K562 (cell line): ENCODE results near the gene BICC1. TPM values are rescaled to one million over a fixed set of nuclear protein-coding genes. Genes with fewer than 3 reads are reported as not detected.

Experiments used
- ATAC-seq: fragments of 200-7000 bp; cut with Tn5 transposase; 3 replicates; pipeline ENCODE4 v1.9.1; 2020; ENCODE audit warnings: moderate library complexity
- BruUV-seq: library from RNA; stranded (reverse); fragments of 400-500 nt; replicated peaks from 2 replicates; lab custom pipeline; 2021; lab: Mats Ljungman, UMichigan
- CTCF ChIA-PET: fragments of 300-600 bp; formaldehyde crosslinking; extraction: SDS; loops from one replicate; lab custom pipeline; 2021; ENCODE audit warnings: low intra/inter-chr PET ratio; lab: Yijun Ruan, JAX
- POLR2A ChIA-PET: fragments of 300-600, 350-650 bp; sonication (Branson Sonifier 250); formaldehyde crosslinking; extraction: SDS; loops from one replicate; lab custom pipeline; 2021; ENCODE audit warnings: antibody characterized with exemption, inconsistent platforms; lab: Yijun Ruan, JAX
- DNase-seq, 4 experiments: peaks; one replicate each; pipeline versions ENCODE4 v3.0.0 to v3.0.0-alpha.2; 2011 to 2018; ENCODE audit warnings: low spot score in 3 of 4, mixed read lengths in 3 of 4; ENCODE audit errors: extremely low read depth in 1 of 4
- FAIRE-seq: peaks from 2 replicates; lab custom pipeline; 2011; peaks lifted over from hg19 to GRCh38; lab: Jason Lieb, UNC
- H2AFZ ChIP-seq: 2 replicates; pipeline ENCODE4 v1.6.0; 2011; ENCODE audit warnings: low read depth, low read length, control low read depth, inconsistent platforms
- H3K27ac ChIP-seq: fragments of 200-600 bp; 3 replicates; pipeline ENCODE4 v1.8.0; 2011; ENCODE audit warnings: low read depth, mild to moderate bottlenecking, control low read depth, inconsistent platforms, low read length, moderate library complexity, mixed read lengths; ENCODE audit errors: extremely low read depth
- H3K27me3 ChIP-seq, 2 experiments: fragments of 300-600 bp in 1 of 2; 2 replicates in 1 of 2; 3 replicates in 1 of 2; pipeline versions ENCODE4 v1.6.0 to v1.8.0; 2011; ENCODE audit warnings: inconsistent platforms in 2 of 2, low read length in 2 of 2, mild to moderate bottlenecking in 1 of 2, mixed read lengths in 1 of 2, moderate library complexity in 1 of 2; ENCODE audit not compliant: control insufficient read depth in 2 of 2, insufficient read depth in 2 of 2
- H3K36me3 ChIP-seq: fragments of 300-600 bp; 3 replicates; pipeline ENCODE4 v1.8.0; 2011; ENCODE audit warnings: mild to moderate bottlenecking, low read length, inconsistent platforms; ENCODE audit not compliant: control insufficient read depth, insufficient read depth
- H3K4me1 ChIP-seq, 2 experiments: fragments of 200-600 bp in 1 of 2; replicated peaks in 1 of 2; 2 replicates in 1 of 2; 3 replicates in 1 of 2; pipeline versions ENCODE4 v1.5.1 to v1.8.0; 2011; ENCODE audit warnings: inconsistent platforms in 2 of 2, low read length in 2 of 2, mild to moderate bottlenecking in 1 of 2, mixed read lengths in 1 of 2, moderate library complexity in 1 of 2; ENCODE audit not compliant: control insufficient read depth in 2 of 2, insufficient read depth in 2 of 2
- H3K4me2 ChIP-seq: 2 replicates; pipeline ENCODE4 v1.6.1; 2011; ENCODE audit warnings: low read length, control low read depth, inconsistent platforms, mixed read lengths; ENCODE audit not compliant: insufficient read depth
- H3K4me3 ChIP-seq: fragments of 200-600 bp; sonication (generic), shearing (Covaris generic); 2 replicates; pipeline ENCODE4 v1.5.1; 2016; ENCODE audit warnings: control low read depth, inconsistent platforms
- H3K79me2 ChIP-seq: fragments of 200-600 bp; 3 replicates; pipeline ENCODE4 v1.8.0; 2011; ENCODE audit warnings: low read length, inconsistent platforms; ENCODE audit not compliant: control insufficient read depth, insufficient read depth
- H3K9ac ChIP-seq, 2 experiments: 2 replicates each; pipeline versions ENCODE4 v1.6.0 to v1.6.1; 2011; ENCODE audit warnings: low read depth in 2 of 2, low read length in 2 of 2, control low read depth in 1 of 2, inconsistent platforms in 1 of 2, mild to moderate bottlenecking in 1 of 2, mixed read lengths in 1 of 2; ENCODE audit not compliant: insufficient read depth in 1 of 2
- H3K9me1 ChIP-seq: one replicate; pipeline ENCODE4 v1.6.0; 2011; ENCODE audit warnings: inconsistent platforms, mild to moderate bottlenecking, low read length, moderate library complexity; ENCODE audit not compliant: control insufficient read depth, insufficient read depth
- H3K9me3 ChIP-seq: replicated peaks from 2 replicates; pipeline ENCODE4 v1.5.1; 2011; ENCODE audit warnings: low read depth, low read length, inconsistent platforms; ENCODE audit not compliant: control insufficient read depth, insufficient read depth
- H4K20me1 ChIP-seq: replicated peaks from 2 replicates; pipeline ENCODE4 v1.6.1; 2011; ENCODE audit warnings: low read length, inconsistent platforms, mixed read lengths; ENCODE audit not compliant: control insufficient read depth, insufficient read depth
- HNRNPK ChIP-seq: fragments of 200-400 bp; formaldehyde crosslinking; IDR thresholded peaks from one replicate; pipeline ENCODE4 v1.6.1; 2018; ENCODE audit warnings: mild to moderate bottlenecking, low read depth, low read length; ENCODE audit not compliant: poor library complexity, severe bottlenecking
- HNRNPUL1 ChIP-seq: fragments of 200-400 bp; formaldehyde crosslinking; IDR thresholded peaks from 2 replicates; pipeline ENCODE4 v1.6.1; 2017; ENCODE audit warnings: low read length
- IFI16 ChIP-seq: fragments of 250-450 bp; sonication (Bioruptor Pico); IDR thresholded peaks from 2 replicates; pipeline ENCODE4 v2.1.2; 2022; ENCODE audit warnings: mild to moderate bottlenecking, inconsistent platforms
- KLF13 ChIP-seq: fragments of 450-650 bp; IDR thresholded peaks from 2 replicates; pipeline ENCODE4 v1.6.1; 2016; ENCODE audit warnings: missing genetic modification characterization, low read depth, mild to moderate bottlenecking, missing compliant biosample characterization, moderate library complexity, borderline replicate concordance
- MIER1 ChIP-seq: fragments of 450-650 bp; IDR thresholded peaks from 2 replicates; pipeline ENCODE4 v1.6.1; 2016; ENCODE audit warnings: antibody characterized with exemption, mild to moderate bottlenecking, low read depth
- POLR2H ChIP-seq: IDR thresholded peaks from 2 replicates; pipeline ENCODE4 v1.6.1; 2016; ENCODE audit warnings: missing genetic modification characterization, low read depth, mild to moderate bottlenecking, control low read depth, missing compliant biosample characterization, moderate library complexity
- SMAD1 ChIP-seq: fragments of 150-350 bp; IDR thresholded peaks from 2 replicates; pipeline ENCODE4 v1.6.1; 2014; ENCODE audit warnings: low read length, low read depth; ENCODE audit not compliant: partially characterized antibody
- SMARCE1 ChIP-seq: fragments of 450-650 bp; IDR thresholded peaks from 2 replicates; pipeline ENCODE4 v1.7.1; 2016; ENCODE audit warnings: mild to moderate bottlenecking
- TRIM24 ChIP-seq, 2 experiments: fragments of 450-650 bp; IDR thresholded peaks; 2 replicates each; pipeline ENCODE4 v1.6.1; 2016
- YY1 ChIP-seq, 3 experiments: IDR thresholded peaks; 2 replicates each; pipeline ENCODE4 v1.6.1; 2011; ENCODE audit warnings: low read length in 2 of 3, mild to moderate bottlenecking in 2 of 3, moderate library complexity in 2 of 3, borderline replicate concordance in 1 of 3, control low read depth in 1 of 3, low read depth in 1 of 3; ENCODE audit not compliant: insufficient read depth in 3 of 3, insufficient replicate concordance in 2 of 3, control insufficient read depth in 1 of 3, insufficient read length in 1 of 3; ENCODE audit errors: extremely low read depth in 1 of 3
- ZBTB34 ChIP-seq: fragments of 250-450 bp; sonication (Bioruptor Pico); IDR thresholded peaks from 2 replicates; pipeline ENCODE4 v1.8.0; 2021; ENCODE audit warnings: mild to moderate bottlenecking, moderate library complexity
- ZNF408 ChIP-seq: fragments of 250-450 bp; sonication (Bioruptor Pico); IDR thresholded peaks from 2 replicates; pipeline ENCODE4 v1.4.0; 2020; ENCODE audit warnings: low read depth, mild to moderate bottlenecking, moderate library complexity
- ZNF444 ChIP-seq: fragments of 250-450 bp; sonication (Bioruptor Pico); IDR thresholded peaks from 2 replicates; pipeline ENCODE4 v1.4.0; 2020; ENCODE audit warnings: mild to moderate bottlenecking, moderate library complexity
- ZNF699 ChIP-seq: fragments of 250-450 bp; sonication (Bioruptor Pico); IDR thresholded peaks from 2 replicates; pipeline ENCODE4 v1.8.0; 2021; ENCODE audit warnings: mild to moderate bottlenecking, moderate library complexity; ENCODE audit not compliant: insufficient replicate concordance
- WGBS: fragments of 100-300 bp; shearing (Covaris generic); methylation state at CpG from one replicate; pipeline ENCODE4 v1.1.6; 2016; ENCODE audit warnings: low coverage, mixed read lengths; ENCODE audit not compliant: insufficient coverage; ENCODE audit errors: missing lambda C conversion rate; 5-methylcytosine and 5-hydroxymethylcytosine counted together
- in situ Hi-C: fragments of 300-500 bp; cut with MboI; formaldehyde crosslinking; loops from 4 replicates; pipeline ENCODE4 v1.15.0; 2018; ENCODE audit warnings: inconsistent platforms, mixed read lengths
- intact Hi-C: fragments of 100-400 bp; cut with micrococcal nuclease; formaldehyde crosslinking; loops from 2 replicates; pipeline ENCODE4 v1.14.2; 2022
- polyA plus RNA-seq, 8 experiments: library from polyadenylated mRNA; depleted of rRNA in 4 of 8; stranded (reverse) in 5 of 8; unstranded in 3 of 8; fragments of >200 nt; fragmentation: Nextera tagmentation in 2 of 8; fragmentation: Illumina TruSeq in 1 of 8; extraction: Ambion mirVana in 2 of 8; extraction: Trizol in 1 of 8; gene quantifications; 2 replicates each; pipeline versions ENCODE4 v1.2.1 to v1.2.3, GENCODE V29; 2011 to 2014; ENCODE audit warnings: inconsistent platforms in 1 of 8, missing spikeins in 1 of 8
- total RNA-seq, 7 experiments: library from RNA; depleted of rRNA in 6 of 7; stranded (reverse); fragments of >200 nt in 6 of 7; fragmentation: Illumina TruSeq in 2 of 7; extraction: Trizol in 2 of 7; gene quantifications; 2 replicates each; pipeline versions ENCODE4 v1.2.1 to v1.2.3, GENCODE V29; 2011 to 2021; ENCODE audit warnings: low replicate concordance in 1 of 7
- TF ChIP-seq, protein P1 (sequence below): sonication (generic); formaldehyde crosslinking; IDR thresholded peaks from 2 replicates; pipeline ENCODE4 v1.8.1; 2023; ENCODE audit warnings: mild to moderate bottlenecking, missing genetic modification reagents
- TF ChIP-seq, protein P2 (sequence below): sonication (generic); formaldehyde crosslinking; IDR thresholded peaks from 2 replicates; pipeline ENCODE4 v1.8.1; 2022; ENCODE audit warnings: missing genetic modification reagents

The BICC1 gene
- total and polyA plus RNA-seq, 9 of the 15 experiments (the other 6 are each of a cell fraction or from before 2014, with no cell fraction given) = not detected

- BruUV-seq = no TSS peak
- no peak overlapping the region for H3K27ac ChIP-seq
- no peak overlapping the region for H3K4me3 ChIP-seq
- H3K4me2 ChIP-seq = no peak overlapping the region
- ChIA-PET POLR2A (no interaction called here), CTCF (no interaction called here)
- 0% methylated on average over 3 of the region's 3 CpGs for WGBS
- no peaks in the 10 kb centered on the region for H3K9me3 ChIP-seq
- no peak overlapping the region for H2AFZ ChIP-seq
- in situ Hi-C loops = no loop called here
- H3K27me3 ChIP-seq = no peaks in the 10 kb centered on the region
- ATAC-seq = no peak
- no peaks in the 10 kb centered on the region for H3K36me3 ChIP-seq
- no peaks in the 10 kb centered on the region for H3K9me1 ChIP-seq
- H3K9ac ChIP-seq = no peak overlapping the region
- intact Hi-C loops = no loop called here
- no peaks in the 10 kb centered on the region for H4K20me1 ChIP-seq
- no peak for FAIRE-seq
- H3K4me1 ChIP-seq = no peaks in the 10 kb centered on the region
- no peak for DNase-seq
- H3K79me2 ChIP-seq = no peaks in the 10 kb centered on the region
- no peak for TF ChIP-seq MIER1
- TF ChIP-seq, protein P1, sequence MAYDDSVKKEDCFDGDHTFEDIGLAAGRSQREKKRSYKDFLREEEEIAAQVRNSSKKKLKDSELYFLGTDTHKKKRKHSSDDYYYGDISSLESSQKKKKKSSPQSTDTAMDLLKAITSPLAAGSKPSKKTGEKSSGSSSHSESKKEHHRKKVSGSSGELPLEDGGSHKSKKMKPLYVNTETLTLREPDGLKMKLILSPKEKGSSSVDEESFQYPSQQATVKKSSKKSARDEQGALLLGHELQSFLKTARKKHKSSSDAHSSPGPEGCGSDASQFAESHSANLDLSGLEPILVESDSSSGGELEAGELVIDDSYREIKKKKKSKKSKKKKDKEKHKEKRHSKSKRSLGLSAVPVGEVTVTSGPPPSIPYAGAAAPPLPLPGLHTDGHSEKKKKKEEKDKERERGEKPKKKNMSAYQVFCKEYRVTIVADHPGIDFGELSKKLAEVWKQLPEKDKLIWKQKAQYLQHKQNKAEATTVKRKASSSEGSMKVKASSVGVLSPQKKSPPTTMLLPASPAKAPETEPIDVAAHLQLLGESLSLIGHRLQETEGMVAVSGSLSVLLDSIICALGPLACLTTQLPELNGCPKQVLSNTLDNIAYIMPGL (CRISPR knock-in tag) = no peak
- TF ChIP-seq SMAD1 = no peak
- no peak for TF ChIP-seq POLR2H
- TF ChIP-seq IFI16 (CRISPR knock-in tag) = no peak
- no peak for TF ChIP-seq HNRNPUL1
- TF ChIP-seq ZNF444 = no peak
- TF ChIP-seq YY1 (IDR thresholded peaks at IDR 0.05; ENCODE audit: borderline replicate concordance in 1 of 3, control insufficient read depth in 1 of 3, extremely low read depth in 1 of 3, insufficient read depth in 3 of 3, insufficient read length in 1 of 3, insufficient replicate concordance in 2 of 3, low read depth in 1 of 3, low read length in 2 of 3) = no peak
- TF ChIP-seq SMARCE1 = no peak
- TF ChIP-seq KLF13 = no peak
- TF ChIP-seq ZBTB34 = no peak
- TF ChIP-seq ZNF408 (CRISPR knock-in tag) = no peak
- no peak for TF ChIP-seq TRIM24 (IDR thresholded peaks at IDR 0.05)
- TF ChIP-seq, protein P2, sequence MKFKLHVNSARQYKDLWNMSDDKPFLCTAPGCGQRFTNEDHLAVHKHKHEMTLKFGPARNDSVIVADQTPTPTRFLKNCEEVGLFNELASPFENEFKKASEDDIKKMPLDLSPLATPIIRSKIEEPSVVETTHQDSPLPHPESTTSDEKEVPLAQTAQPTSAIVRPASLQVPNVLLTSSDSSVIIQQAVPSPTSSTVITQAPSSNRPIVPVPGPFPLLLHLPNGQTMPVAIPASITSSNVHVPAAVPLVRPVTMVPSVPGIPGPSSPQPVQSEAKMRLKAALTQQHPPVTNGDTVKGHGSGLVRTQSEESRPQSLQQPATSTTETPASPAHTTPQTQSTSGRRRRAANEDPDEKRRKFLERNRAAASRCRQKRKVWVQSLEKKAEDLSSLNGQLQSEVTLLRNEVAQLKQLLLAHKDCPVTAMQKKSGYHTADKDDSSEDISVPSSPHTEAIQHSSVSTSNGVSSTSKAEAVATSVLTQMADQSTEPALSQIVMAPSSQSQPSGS (CRISPR knock-in tag) = no peak
- no peak for TF ChIP-seq HNRNPK
- no peak for TF ChIP-seq ZNF699 (CRISPR knock-in tag)
Observed at GRCh38 chr10:58772758-58773157, 260.1 kb downstream of the BICC1 start.
